ENCODE measurements around the gene RSU1.

- TF ChIP-seq CTCF (IDR thresholded peaks at IDR 0.05 in 2 of 3, conservative IDR thresholded peaks at IDR 0.05 in 1 of 3; ENCODE audit: borderline replicate concordance in 1 of 3, insufficient read depth in 1 of 3, low read depth in 2 of 3, low read length in 2 of 3) (no peak), MAX (IDR thresholded peaks at IDR 0.05) (no peak), POLR2AphosphoS5 (IDR thresholded peaks at IDR 0.05; ENCODE audit: low read depth, low read length) (no peak), EZH2phosphoT487 (IDR thresholded peaks at IDR 0.05; ENCODE audit: borderline replicate concordance) (no peak), YY1 (IDR thresholded peaks at IDR 0.05; ENCODE audit: extremely low read depth, insufficient replicate concordance, low read depth, low read length) (no peak), SIN3A (IDR thresholded peaks at IDR 0.05; ENCODE audit: low read depth) (no peak), SP1 (IDR thresholded peaks at IDR 0.05; ENCODE audit: low read depth) (no peak), EZH2 (IDR thresholded peaks at IDR 0.05) (no peak), POLR2A (IDR thresholded peaks at IDR 0.05; ENCODE audit: borderline replicate concordance, extremely low read depth, insufficient read depth, insufficient read length) (no peak), RAD21 (IDR thresholded peaks at IDR 0.05; ENCODE audit: low read depth) (no peak), CEBPB (IDR thresholded peaks at IDR 0.05; ENCODE audit: low read depth) (no peak), JUND (IDR thresholded peaks at IDR 0.05) (no peak), ZBTB33 (IDR thresholded peaks at IDR 0.05; ENCODE audit: extremely low read depth, insufficient replicate concordance, low read length) (no peak)
Observed at GRCh38 chr10:16811765-16812164, 5.5 kb downstream of the RSU1 start.
